Activated naive CD8-positive, alpha-beta T cell treated with anti-CD3 and anti-CD28 coated beads for 36 hours (primary cell): Measurements from ENCODE around the gene DTX1. TPM values are rescaled to one million over a fixed set of nuclear protein-coding genes. Genes with fewer than 3 reads are reported as not detected.
A peak's percentile ranks its signal among the peaks of the same experiment; 100 is the strongest.
"Not testable (repeated sequence)": the region's sequence is repeated elsewhere in the genome, so short reads cannot be mapped to it uniquely, and the experiment has no call there.

Experiments used
- DNase-seq: peaks from one replicate; pipeline ENCODE4 v3.0.0; 2021
- H3K27ac Mint-ChIP-seq: one replicate; pipeline ENCODE4 v1.8.0; 2022; ENCODE audit warnings: mild to moderate bottlenecking, moderate library complexity, mixed read lengths
- H3K27me3 Mint-ChIP-seq: one replicate; pipeline ENCODE4 v1.8.0; 2022; ENCODE audit warnings: mild to moderate bottlenecking, mixed read lengths
- H3K36me3 Mint-ChIP-seq: one replicate; pipeline ENCODE4 v1.8.0; 2021; ENCODE audit warnings: mild to moderate bottlenecking, mixed read lengths
- H3K4me1 Mint-ChIP-seq: one replicate; pipeline ENCODE4 v1.8.0; 2021; ENCODE audit warnings: mixed read lengths
- H3K4me3 Mint-ChIP-seq: one replicate; pipeline ENCODE4 v1.8.0; 2022; ENCODE audit warnings: mild to moderate bottlenecking, moderate library complexity, mixed read lengths
- H3K9me3 Mint-ChIP-seq: one replicate; pipeline ENCODE4 v1.8.0; 2022; ENCODE audit warnings: mixed read lengths
- total RNA-seq, 2 experiments: library from RNA; stranded (reverse); gene quantifications; one replicate each; pipeline ENCODE4 v1.2.3, GENCODE V29; 2021

DTX1 gene
- total RNA-seq, 2 experiments from 2014 or later = 1.1 TPM

DNA sequence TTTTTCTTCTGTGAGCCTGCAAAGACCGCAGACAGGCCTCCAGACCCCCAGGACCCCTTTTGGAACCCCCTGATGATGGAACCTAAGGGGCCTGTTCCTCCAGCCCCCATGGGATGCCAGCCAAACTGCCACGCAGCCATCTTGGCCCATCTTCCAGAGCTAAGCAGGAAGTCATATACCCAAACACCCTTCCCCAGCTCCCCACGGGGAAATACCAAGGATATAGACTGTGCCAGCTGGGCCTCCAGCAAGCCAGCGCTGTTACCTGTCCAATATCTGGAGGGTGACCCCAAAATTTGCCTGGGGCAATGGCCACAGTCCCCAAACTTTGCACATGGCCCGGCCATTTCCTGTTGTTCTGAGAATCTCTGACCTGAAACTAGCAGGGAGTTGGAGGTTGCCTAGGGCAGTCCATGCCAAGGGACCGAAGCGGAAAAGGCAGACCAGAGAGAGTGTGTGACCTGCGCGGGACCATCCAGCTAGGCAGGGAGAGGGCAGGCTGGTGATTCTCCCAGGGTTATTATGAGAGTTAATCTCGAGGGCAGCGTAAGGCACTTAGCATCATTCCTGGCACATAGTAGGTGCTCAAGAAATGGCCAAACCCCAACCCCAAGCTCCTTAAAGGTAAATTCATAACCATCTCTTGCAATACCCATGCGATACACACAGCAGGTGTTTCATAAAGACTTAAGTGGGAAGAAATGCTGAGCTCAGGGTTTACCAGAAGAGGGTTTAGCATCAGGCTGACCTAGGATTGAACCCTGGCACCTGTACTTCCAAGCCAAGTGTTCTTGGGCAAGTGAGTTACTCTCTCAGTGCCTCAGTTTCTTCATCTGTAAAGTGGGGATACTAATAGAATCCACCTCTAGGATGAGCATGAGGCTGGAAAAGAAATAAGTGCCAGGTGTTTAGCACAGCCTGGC is 81.6 kb downstream of the DTX1 start:
- no peak overlapping the region for H3K27ac Mint-ChIP-seq
- DNase-seq = no peak
- H3K9me3 Mint-ChIP-seq = no peaks in the 10 kb centered on the region
- no peaks in the 10 kb centered on the region for H3K36me3 Mint-ChIP-seq
- peaks cover 19% of the 10 kb centered on the region for H3K27me3 Mint-ChIP-seq
- H3K4me1 Mint-ChIP-seq = peaks cover 23% of the 10 kb centered on the region
- H3K4me3 Mint-ChIP-seq = no peak overlapping the region

DNA sequence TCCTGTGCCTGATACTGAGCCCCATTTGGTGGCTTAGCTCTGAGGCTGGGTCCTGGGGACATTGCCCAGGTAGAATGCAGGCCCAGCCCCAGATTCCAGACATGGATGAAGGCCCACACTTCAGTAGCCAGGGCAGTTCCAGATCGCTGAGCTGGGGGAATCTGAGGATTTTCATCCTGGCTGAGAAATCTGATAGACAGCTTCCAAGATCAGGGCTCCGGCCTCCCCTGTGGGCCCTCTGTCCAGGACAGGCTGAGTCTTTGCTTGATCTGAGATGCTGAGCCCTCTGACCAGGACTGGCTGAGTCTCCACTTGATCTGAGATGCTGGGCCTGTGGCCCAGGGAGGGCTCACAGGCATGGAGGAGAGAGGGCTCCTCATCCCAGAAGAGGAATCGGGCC is 82.3 kb downstream of the DTX1 start:
- no peak overlapping the region for H3K4me3 Mint-ChIP-seq
- DNase-seq = no peak
- H3K36me3 Mint-ChIP-seq = no peaks in the 10 kb centered on the region
- no peaks in the 10 kb centered on the region for H3K9me3 Mint-ChIP-seq
- H3K27ac Mint-ChIP-seq = no peak overlapping the region
- peaks cover 23% of the 10 kb centered on the region for H3K4me1 Mint-ChIP-seq
- H3K27me3 Mint-ChIP-seq = peaks cover 19% of the 10 kb centered on the region

DNA sequence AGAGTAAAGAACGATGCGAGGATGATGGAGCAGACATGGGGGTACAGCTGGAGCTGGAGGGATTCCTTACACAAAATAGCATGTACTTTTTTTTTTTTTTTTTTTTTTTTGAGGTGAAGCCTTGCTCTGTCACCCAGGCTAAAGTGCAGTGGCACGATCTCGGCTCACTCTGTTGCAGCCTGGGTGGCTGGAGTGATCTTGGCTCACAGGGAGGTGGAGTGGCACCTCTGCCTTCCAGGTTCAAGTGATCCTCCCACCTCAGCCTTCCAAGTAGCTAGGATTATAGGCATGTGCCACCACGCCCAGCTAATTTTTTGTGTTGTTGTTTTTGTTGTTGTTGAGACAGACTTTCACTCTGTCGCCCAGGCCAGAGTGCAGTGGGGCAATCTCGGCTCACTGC is 84.2 kb downstream of the DTX1 start:
- peaks cover 15% of the 10 kb centered on the region for H3K27me3 Mint-ChIP-seq
- H3K9me3 Mint-ChIP-seq = no peaks in the 10 kb centered on the region
- H3K27ac Mint-ChIP-seq = no peak overlapping the region
- no peak for DNase-seq
- no peaks in the 10 kb centered on the region for H3K36me3 Mint-ChIP-seq
- H3K4me3 Mint-ChIP-seq = no peak overlapping the region
- peaks cover 18% of the 10 kb centered on the region for H3K4me1 Mint-ChIP-seq

DNA sequence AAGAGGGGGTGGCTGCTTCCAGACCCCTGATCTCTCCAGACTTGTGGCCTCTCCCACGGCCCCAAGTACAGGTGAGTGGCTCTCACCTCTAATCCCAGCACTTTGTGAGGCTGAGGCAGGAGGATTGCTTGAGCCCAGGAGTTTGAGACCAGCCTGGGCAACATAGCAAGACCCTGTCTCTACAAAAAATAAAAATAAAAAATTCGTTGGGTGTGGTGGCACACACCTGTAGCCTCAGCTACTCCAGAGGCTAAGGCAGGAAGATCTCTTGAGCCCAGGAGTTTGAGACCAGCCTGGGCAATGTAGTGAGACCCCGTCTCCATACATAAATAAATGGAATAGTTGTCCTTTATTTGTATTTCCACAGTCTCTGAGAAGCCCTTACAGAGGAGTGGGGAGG is 85.2 kb downstream of the DTX1 start:
- not testable (repeated sequence) for H3K4me1 Mint-ChIP-seq, DNase-seq, H3K36me3 Mint-ChIP-seq, H3K4me3 Mint-ChIP-seq, H3K9me3 Mint-ChIP-seq, H3K27me3 Mint-ChIP-seq
- peak overlapping the region; percentile 70 for H3K27ac Mint-ChIP-seq

DNA sequence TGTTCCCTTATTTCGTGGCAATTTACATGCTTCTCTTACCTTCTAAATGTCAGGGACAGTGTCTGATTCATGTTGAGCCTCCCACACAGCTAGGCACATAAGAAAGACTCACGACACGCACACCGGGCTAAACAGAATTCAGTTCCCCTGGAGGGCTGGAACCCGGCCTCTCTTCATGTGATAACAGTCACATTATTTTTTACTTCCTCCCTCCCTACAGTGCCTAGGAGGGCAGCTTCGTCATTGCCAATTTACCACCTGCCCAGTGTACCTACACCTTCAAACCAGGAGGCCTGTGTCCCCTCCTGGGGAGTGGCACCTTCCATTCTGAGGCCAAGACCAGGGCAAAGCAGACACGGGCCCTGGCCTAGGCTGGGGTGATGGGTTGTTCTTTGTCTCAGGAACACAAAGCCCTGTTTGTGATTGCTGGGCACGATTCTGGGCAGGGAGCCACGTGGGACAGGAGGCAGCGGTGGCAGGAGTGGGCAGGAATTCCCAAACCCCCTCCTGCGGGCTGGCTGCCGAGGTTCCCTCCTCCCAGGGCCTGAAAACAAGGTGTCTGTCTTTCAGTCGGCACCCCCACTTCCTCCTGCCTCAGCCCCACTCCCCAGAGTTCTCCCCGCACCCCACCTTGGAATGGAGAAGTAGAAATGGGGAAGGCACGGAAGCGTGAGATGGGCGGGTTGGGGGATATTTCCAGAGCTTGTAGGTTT is 85.8 kb downstream of the DTX1 start:
- DNase-seq = no peak

DNA sequence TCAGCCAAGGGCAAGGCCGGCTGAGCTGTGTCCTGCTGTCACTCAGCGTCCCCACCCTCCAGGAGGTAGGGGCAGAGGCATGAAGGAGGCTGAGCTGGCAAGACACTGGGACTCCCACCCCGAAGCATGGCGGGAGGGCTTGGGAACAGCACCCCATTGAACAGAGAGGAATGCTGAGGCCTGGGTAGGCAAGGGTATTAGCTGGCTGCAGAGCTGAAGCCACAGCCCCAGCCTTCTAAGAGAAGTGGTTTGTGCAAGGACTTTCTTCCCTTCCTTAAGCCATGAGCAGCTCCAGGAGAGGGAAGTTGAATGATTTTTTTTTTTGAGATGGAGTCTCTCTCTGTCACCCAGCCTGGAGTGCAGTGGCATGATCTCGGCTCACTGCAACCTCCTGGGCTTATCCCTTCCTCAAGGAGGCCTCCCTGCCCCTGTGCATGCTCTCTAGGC is 86.4 kb downstream of the DTX1 start:
- Mint-ChIP-seq H3K4me3 (no peak overlapping the region), H3K27me3 (no peaks in the 10 kb centered on the region), H3K9me3 (no peaks in the 10 kb centered on the region), H3K27ac (no peak overlapping the region), H3K4me1 (peaks cover 6% of the 10 kb centered on the region), H3K36me3 (no peaks in the 10 kb centered on the region)
- no peak for DNase-seq

More for the DNA sequence above, 85.8 kb downstream of the DTX1 start:
- Mint-ChIP-seq H3K36me3 (no peaks in the 10 kb centered on the region), H3K27ac (peak overlapping the region; percentile 70), H3K27me3 (no peaks in the 10 kb centered on the region), H3K9me3 (no peaks in the 10 kb centered on the region), H3K4me3 (no peak overlapping the region), H3K4me1 (peaks cover 6% of the 10 kb centered on the region)

DNA sequence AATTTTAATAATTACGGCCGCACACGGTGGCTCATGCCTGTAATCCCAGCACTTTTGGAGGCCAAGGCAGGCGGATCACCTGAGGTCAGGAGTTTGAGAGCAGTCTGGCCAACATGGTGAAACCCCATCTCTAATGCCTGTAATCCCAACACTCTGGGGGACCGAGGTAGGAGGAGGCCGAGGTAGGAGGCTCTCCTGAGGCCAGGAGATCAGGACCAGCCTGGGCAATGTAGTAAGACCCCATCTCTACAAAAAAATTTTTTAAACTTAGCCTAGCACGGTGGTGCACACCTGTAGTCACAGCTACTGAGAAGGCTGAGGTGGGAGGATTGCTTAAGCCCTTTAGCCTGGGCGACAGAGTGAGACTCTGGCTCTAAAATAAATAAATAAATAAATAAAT is 87.4 kb downstream of the DTX1 start:
- Mint-ChIP-seq H3K9me3 (no peaks in the 10 kb centered on the region), H3K27me3 (no peaks in the 10 kb centered on the region), H3K4me3 (no peak overlapping the region), H3K27ac (no peak overlapping the region), H3K4me1 (peaks cover 6% of the 10 kb centered on the region), H3K36me3 (no peaks in the 10 kb centered on the region)
- no peak for DNase-seq

DNA sequence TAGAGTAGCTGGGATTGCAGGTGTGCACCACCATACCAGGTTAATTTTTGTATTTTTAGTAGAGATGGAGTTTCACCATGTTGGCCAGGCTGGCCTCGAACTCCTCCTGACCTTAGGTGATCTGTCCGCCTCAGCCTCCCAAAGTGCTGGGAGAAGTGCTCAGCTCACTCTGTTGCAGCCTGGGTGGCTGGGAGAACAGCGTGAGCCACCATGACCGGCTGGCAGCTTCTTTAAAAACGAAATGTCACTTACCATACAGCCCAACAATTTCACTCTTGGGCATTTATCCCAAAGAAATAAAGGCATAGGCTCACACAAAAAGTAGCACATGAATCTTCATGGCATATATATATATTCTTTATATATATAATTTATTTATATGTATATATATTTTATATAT is 88.3 kb downstream of the DTX1 start:
- no peak overlapping the region for H3K27ac Mint-ChIP-seq
- DNase-seq = no peak
- H3K27me3 Mint-ChIP-seq = no peaks in the 10 kb centered on the region
- peaks cover 6% of the 10 kb centered on the region for H3K4me1 Mint-ChIP-seq
- H3K4me3 Mint-ChIP-seq = no peak overlapping the region
- H3K36me3 Mint-ChIP-seq = no peaks in the 10 kb centered on the region
- H3K9me3 Mint-ChIP-seq = no peaks in the 10 kb centered on the region

DNA sequence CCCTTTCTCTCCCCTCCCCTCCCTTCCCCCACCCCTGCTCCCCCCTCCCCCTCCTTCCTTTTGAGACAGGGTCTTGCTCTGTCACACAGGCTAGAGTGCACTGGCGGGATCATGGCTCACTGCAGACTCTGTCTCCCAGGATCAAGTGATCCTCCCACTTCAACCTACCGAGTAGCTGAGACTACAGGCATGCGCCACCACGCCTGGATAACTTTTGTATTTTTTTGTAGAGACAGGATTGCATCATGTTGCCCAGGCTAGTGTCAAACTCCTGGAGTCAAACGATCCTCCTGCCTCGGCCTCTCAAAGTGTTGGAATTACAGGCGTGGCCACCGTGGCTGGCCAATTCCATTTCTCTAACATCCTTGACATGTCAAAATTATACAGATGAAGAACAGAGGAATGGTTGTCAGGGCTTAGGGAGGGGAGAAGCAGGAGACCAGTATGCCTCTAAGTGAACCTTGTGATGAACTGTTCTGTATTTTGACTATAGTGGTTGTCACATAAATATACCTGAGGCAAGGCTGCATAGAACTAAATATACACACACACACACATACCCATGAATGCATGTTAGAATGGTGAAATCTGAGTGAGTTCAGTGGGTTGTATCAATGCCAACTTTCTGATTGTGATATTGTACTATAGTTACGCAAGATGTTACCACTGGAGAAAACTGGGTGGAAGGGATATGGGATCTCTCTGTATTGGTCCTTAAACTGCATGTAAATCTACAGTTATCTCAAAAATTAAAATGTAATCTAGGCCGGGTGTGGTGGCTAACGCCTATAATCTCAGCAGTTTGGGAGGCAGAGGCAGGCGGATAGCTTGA is 89.4 kb downstream of the DTX1 start:
- H3K4me3 Mint-ChIP-seq = no peak overlapping the region
- H3K9me3 Mint-ChIP-seq = no peaks in the 10 kb centered on the region
- DNase-seq = no peak
- H3K27me3 Mint-ChIP-seq = peaks cover 7% of the 10 kb centered on the region
- peaks cover 6% of the 10 kb centered on the region for H3K4me1 Mint-ChIP-seq
- no peaks in the 10 kb centered on the region for H3K36me3 Mint-ChIP-seq
- no peak overlapping the region for H3K27ac Mint-ChIP-seq

DNA sequence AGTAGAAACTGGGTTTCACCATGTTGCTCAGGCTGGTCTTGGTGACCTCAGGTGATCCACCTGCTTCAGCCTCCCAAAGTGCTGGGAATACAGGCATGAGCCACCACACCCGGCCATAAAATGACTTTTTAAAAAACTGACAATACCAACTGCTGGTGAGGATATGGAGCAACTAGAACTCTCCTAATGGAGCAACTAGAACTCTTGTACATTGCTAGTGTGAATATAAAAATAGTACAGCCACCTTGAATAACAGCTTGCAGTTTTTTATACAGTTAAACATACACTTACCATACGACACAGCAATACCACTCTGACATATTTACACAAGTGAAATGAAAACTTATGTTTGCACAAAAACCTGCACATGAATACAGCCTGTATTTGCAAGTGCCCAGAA is 90.5 kb downstream of the DTX1 start:
- DNase-seq = no peak
- H3K4me1 Mint-ChIP-seq = peaks cover 5% of the 10 kb centered on the region
- H3K9me3 Mint-ChIP-seq = no peaks in the 10 kb centered on the region
- no peak overlapping the region for H3K27ac Mint-ChIP-seq
- H3K27me3 Mint-ChIP-seq = peaks cover 11% of the 10 kb centered on the region
- no peaks in the 10 kb centered on the region for H3K36me3 Mint-ChIP-seq
- no peak overlapping the region for H3K4me3 Mint-ChIP-seq

Other genes starting within 250 kb of the DTX1 start
- gene OAS1, start 149.8 kb upstream of the DTX1 start, total RNA-seq = 10 to 100 TPM; 33.6 to 34.9 TPM
- 10 to 100 TPM; 37.4 to 39.8 TPM for gene OAS3, start 118.3 kb upstream of the DTX1 start, total RNA-seq
- gene OAS2, start 78.2 kb upstream of the DTX1 start, total RNA-seq = 100 to 1,000 TPM; 122 TPM
- 1 to 10 TPM; 1.3 to 1.9 TPM for gene RASAL1, start 79.0 kb downstream of the DTX1 start, total RNA-seq
- 1 to 10 TPM in 1 of 2 experiments, under 1 TPM in 1; 0.16 to 1.0 TPM for gene CFAP73, start 93.0 kb downstream of the DTX1 start, total RNA-seq
- gene DDX54, start 128.7 kb downstream of the DTX1 start, total RNA-seq = 100 to 1,000 TPM; 136 to 145 TPM
- 10 to 100 TPM; 28.9 to 31.1 TPM for gene RITA1, start 129.0 kb downstream of the DTX1 start, total RNA-seq
- gene TPCN1, start 164.7 kb downstream of the DTX1 start, total RNA-seq = 10 to 100 TPM; 20.5 to 25.0 TPM